Loucy (cell line): ENCODE measurements around the gene DHRS13.

Experiments used
- H2AFZ ChIP-seq: fragments of 200-600 bp; sonication (generic); 2 replicates; pipeline ENCODE4 v1.6.0; 2016; ENCODE audit warnings: antibody characterized with exemption, mild to moderate bottlenecking, low read length, moderate library complexity
- H3F3A ChIP-seq: fragments of 200-600 bp; 2 replicates; pipeline ENCODE4 v1.6.0; 2016; ENCODE audit warnings: antibody characterized with exemption, low read depth, mild to moderate bottlenecking
- H3K27me3 ChIP-seq: fragments of 200-600 bp; sonication (generic); 2 replicates; pipeline ENCODE4 v1.6.1; 2014; ENCODE audit warnings: low read length, mild to moderate bottlenecking; ENCODE audit not compliant: insufficient read depth, poor library complexity, severe bottlenecking
- H3K36me3 ChIP-seq: fragments of 200-600 bp; sonication (generic); 2 replicates; pipeline ENCODE4 v1.6.1; 2016; ENCODE audit warnings: low read length; ENCODE audit not compliant: insufficient read depth
- H3K4me1 ChIP-seq: fragments of 200-600 bp; sonication (generic); 2 replicates; pipeline ENCODE4 v1.5.1; 2014; ENCODE audit warnings: low read length, mild to moderate bottlenecking; ENCODE audit not compliant: insufficient read depth, poor library complexity, severe bottlenecking
- H3K4me2 ChIP-seq: fragments of 200-600 bp; sonication (generic); 2 replicates; pipeline ENCODE4 v1.6.0; 2014; ENCODE audit warnings: antibody characterized with exemption, low read length, low read depth, mild to moderate bottlenecking; ENCODE audit not compliant: poor library complexity, severe bottlenecking
- H3K4me3 ChIP-seq: fragments of 200-600 bp; sonication (generic); 2 replicates; pipeline ENCODE4 v1.5.1; 2014; ENCODE audit warnings: low read length, mild to moderate bottlenecking, mixed read lengths; ENCODE audit not compliant: poor library complexity, severe bottlenecking
- H3K79me2 ChIP-seq: fragments of 200-600 bp; sonication (generic); 2 replicates; pipeline ENCODE4 v1.6.1; 2014; ENCODE audit warnings: low read length; ENCODE audit not compliant: insufficient read depth
- H3K9ac ChIP-seq: fragments of 200-600 bp; sonication (generic); 2 replicates; pipeline ENCODE4 v1.6.0; 2014; ENCODE audit warnings: mild to moderate bottlenecking, low read depth, low read length, moderate library complexity; ENCODE audit not compliant: poor library complexity, severe bottlenecking
- H3K9me2 ChIP-seq: fragments of 200-600 bp; sonication (generic); replicated peaks from 2 replicates; pipeline ENCODE4 v1.6.1; 2016; ENCODE audit warnings: low read depth, low read length, mixed read lengths
- H3K9me3 ChIP-seq: fragments of 200-600 bp; sonication (generic); 2 replicates; pipeline ENCODE4 v1.6.1; 2014; ENCODE audit warnings: mild to moderate bottlenecking, antibody characterized with exemption, low read length, low read depth; ENCODE audit not compliant: insufficient read depth
- H4K20me1 ChIP-seq: fragments of 200-600 bp; sonication (generic); 2 replicates; pipeline ENCODE4 v1.6.0; 2014; ENCODE audit warnings: antibody characterized with exemption, low read length, mild to moderate bottlenecking; ENCODE audit not compliant: insufficient read depth, poor library complexity, severe bottlenecking
- CTCF ChIP-seq: fragments of 200-600 bp; sonication (generic); conservative IDR thresholded peaks from 2 replicates; pipeline ENCODE4 v1.5.1; 2014; ENCODE audit warnings: mild to moderate bottlenecking, antibody characterized with exemption, low read length
- EZH2phosphoT487 ChIP-seq: fragments of 200-600 bp; IDR thresholded peaks from 2 replicates; pipeline ENCODE4 v1.6.1; 2018; ENCODE audit warnings: antibody characterized with exemption, mild to moderate bottlenecking, moderate library complexity, borderline replicate concordance

The DHRS13 gene

GRCh38 chr17:28901866-28902818 is 737 bp downstream of the DHRS13 start:
- Histone ChIP-seq H3K36me3 (peaks cover 15% of the 10 kb centered on the region; the same call in 1 of the 2 replicates), H3K4me3 (peak overlapping the region; percentile 77), H3K4me1 (peaks cover 39% of the 10 kb centered on the region), H3K79me2 (peaks cover 27% of the 10 kb centered on the region), H3K9me2 (no peaks in the 10 kb centered on the region), H2AFZ (peak overlapping the region; percentile 88), H3K9ac (peak overlapping the region; percentile 81), H3F3A (no peaks in the 10 kb centered on the region), H4K20me1 (peaks cover 5% of the 10 kb centered on the region), H3K27me3 (no peaks in the 10 kb centered on the region), H3K4me2 (peak overlapping the region; percentile 84), H3K9me3 (no peaks in the 10 kb centered on the region)
- TF ChIP-seq EZH2phosphoT487 (no peak), CTCF (no peak)

- Histone ChIP-seq H3K9me3 (no peaks in the 10 kb centered on the region), H3F3A (no peaks in the 10 kb centered on the region)
Measured at GRCh38 chr17:28900986-28901726, 1.7 kb downstream of the DHRS13 start.

More at GRCh38 chr17:28900986-28901726, 1.7 kb downstream of the DHRS13 start:
- peaks cover 5% of the 10 kb centered on the region; the same call in 1 of the 2 replicates for H3K36me3 ChIP-seq
- no peaks in the 10 kb centered on the region for H3K27me3 ChIP-seq
- peak overlapping the region; percentile 81 for H3K9ac ChIP-seq
- peak overlapping the region; percentile 77 for H3K4me3 ChIP-seq
- peak overlapping the region; percentile 84 for H3K4me2 ChIP-seq
- H3K79me2 ChIP-seq, result peaks cover 37% of the 10 kb centered on the region
- H3K9me2 ChIP-seq, result no peaks in the 10 kb centered on the region
- H3K4me1 ChIP-seq, result peaks cover 44% of the 10 kb centered on the region
- no peak overlapping the region for H2AFZ ChIP-seq
- H4K20me1 ChIP-seq, result peaks cover 11% of the 10 kb centered on the region
- TF ChIP-seq EZH2phosphoT487 (no peak), CTCF (no peak)
